GM21515 (cell line): ENCODE data around the gene PHF14.
A peak's percentile ranks its signal among the peaks of the same experiment; 100 is the strongest.

Experiments used
- ATAC-seq: cut with Tn5 transposase; IDR thresholded peaks from one replicate; pipeline ENCODE4 v1.9.1; 2021; ENCODE audit not compliant: unreplicated experiment

The PHF14 gene

DNA sequence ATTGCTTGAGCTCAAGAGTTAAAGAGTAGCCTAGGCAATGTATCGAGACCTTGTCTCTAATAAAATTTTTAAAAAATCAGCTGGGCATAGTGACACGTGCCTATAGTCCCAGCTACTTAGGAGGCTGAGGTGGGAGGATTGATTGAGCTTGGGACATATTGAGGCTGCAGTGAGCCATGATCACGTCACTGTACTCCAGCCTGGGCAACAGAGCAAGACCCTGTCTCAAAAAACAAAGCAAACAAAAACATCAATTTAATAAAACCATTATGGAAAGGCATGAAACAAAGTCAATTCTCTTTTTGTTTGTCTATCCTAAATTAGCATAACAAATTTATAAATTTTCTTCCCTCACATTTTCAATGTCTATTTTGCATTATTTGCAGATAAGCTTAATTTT is 108.4 kb downstream of the PHF14 start:
- no peak for ATAC-seq

DNA sequence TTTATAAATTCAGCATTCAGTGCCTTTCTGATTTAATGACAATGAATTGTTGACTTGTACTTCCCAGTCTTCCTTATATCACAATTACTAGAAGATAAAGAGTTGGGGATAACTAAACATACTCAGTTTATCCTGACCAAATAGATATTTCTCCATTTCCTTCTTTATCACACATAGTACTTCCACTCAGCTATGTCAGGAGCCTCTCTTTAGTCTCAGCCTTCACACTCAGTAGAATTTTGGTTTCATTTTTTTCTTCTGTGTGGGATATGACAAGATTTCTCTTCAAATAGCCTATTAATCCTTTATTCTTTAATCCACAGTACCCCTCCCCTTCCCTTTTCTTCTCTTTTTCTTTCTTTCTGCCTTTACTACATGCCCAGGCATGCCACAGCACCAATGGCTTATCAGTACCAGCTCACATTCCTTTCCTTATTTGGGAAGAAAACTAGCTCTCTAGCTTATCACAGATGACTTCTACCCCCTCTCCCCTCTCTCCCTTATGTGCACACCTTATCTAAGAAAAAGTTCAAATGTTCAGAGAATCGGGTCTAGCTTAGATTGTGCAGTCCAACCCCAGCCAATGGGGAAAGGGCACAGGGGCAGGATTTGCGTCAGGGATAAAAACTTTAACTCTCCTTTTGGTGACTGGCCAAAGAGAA is 109.0 kb downstream of the PHF14 start:
- no peak for ATAC-seq

DNA sequence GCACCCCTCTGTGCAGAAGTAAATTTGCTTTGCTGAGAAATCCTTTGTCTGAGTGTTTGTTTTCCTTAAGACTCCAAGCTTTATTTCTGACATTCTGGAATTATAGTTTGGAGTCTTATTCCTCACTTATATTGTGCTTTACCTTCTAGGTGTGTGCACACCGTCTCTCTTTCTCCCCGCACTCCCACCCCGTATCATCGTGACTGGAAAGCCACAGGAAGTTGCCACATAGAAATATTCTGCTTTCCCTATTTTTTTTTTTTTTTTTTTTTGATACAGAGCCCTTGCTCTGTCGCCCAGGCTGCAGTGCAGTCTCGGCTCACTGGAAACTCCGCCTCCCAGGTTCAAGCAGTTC is 109.5 kb downstream of the PHF14 start:
- ATAC-seq, result no peak

GRCh38 chr7:11104578-11104977 is 130.9 kb downstream of the PHF14 start:
- ATAC-seq, result no peak

- no peak for ATAC-seq
Measured at GRCh38 chr7:11109659-11110058, 136.0 kb downstream of the PHF14 start.

DNA sequence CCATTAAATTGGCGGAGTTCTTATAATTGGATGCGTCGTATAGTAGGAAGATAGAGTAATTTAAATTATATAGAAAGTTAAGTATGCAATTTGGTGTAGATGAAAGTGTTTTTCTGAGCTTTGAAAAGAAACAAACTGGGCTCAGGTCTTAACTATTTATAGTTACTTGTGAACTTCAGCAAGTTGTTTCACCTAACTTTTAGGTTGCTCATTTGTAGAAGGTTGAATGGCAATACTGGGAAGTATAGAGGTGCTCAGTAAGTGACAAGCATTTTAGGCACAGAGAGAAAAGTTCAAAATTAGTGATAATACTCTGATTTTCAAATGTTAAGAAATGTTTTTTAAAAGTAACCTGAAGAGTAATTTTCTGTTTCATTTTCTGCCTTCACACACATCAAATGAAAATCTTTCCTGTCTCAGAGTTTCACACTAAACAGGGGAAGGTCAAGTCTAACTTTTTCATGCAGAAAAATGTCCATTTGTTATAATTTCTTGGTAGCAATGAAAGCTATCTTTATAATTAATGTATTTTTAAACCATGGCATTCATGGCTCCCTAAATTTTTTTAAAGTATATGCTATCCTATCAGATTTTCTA is 146.5 kb downstream of the PHF14 start:
- ATAC-seq, result peak; percentile 84

DNA sequence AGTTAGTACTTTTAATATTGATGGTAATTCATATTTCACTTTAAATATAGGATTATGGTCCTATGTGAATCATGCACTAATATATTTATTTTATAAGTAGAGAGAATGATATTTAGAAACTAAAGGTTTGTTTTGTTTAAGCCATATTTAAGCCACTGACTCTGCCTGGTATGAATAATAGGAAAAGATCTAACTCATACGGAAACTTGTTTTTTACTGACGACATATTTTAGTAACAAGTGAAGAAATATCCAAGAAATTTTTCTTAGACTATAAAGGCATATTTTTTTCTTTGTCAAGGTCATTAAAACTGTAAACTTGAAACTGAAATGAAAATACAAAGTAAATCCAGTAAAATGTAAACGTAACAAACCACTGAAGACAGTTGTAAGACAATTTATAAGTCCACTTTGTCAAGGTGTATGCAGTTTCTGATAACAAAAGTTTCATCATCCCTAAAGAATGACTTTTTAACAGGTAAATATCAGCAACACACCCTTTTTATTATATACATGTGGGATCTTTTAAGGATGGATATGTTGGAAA is 147.1 kb downstream of the PHF14 start:
- ATAC-seq, result no peak

- no peak for ATAC-seq
Measured at GRCh38 chr7:11124856-11125559, 151.3 kb downstream of the PHF14 start.

DNA sequence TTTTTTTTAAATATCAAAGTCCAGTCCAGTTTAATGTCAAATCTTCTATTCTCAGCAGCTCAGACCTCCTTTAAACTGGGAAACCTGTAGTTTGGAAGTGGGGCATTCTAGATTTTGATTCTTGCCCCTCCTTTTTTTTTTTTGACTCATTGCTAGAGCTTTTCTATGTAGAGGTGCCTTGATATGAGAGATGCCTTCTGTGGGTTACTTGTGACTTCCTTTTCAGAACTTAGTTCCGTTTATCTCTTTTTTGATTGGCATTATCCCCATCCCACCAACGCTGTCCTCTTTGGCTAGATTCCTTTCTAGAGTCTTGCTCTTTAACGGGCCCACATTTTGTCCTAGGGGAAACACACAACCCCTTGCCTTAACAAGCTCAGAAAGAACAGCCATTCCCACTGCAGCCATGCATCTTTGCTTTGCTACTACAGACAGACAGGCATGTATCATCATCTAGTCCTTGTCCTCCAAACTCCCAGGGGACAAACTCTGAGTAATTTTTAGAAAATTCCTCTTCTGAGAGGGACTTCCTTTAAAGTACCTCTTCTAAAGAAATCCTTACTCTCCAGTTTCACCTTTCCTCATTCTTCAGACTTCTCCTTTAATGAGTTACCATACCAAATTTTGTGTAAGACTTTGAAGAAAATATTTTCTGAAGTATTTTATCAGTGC is 153.6 kb downstream of the PHF14 start:
- ATAC-seq, result no peak

DNA sequence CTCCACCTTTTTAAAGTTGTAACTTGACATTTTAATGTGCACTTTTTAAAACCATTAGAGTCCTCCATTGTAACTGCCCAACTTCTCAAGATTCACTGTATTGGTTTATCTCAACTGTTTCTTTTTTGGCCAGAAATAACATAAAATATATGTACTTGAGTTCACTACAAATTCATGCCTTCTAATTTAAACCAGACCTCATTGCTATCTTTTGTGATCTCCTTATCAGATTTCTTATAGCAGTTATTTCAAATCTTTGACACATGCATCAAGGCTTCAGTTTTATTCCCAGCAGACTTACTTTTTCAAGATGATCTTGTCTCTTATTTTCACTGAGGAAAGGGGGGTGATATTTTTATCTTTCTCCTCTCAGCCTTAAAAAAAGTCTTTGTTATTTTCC is 154.3 kb downstream of the PHF14 start:
- ATAC-seq, result no peak

DNA sequence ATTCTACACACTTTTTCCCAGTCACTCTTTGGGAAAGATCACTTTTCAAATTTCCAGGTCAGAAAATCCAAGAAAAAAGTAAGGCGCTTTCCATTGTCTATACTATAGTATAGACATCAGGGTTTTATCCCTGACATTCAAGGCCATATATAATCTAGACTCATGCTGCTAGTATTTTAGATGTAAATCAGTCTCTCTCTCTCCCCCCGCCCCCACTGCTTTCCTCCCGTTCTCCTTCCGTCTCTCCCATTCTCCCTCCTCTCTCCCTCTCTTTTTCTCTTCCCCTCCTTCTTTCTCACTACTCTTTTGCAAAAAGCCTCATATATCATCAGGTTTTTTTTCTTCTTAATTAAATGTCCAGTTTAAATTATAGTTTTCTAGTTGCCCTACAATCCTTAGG is 154.8 kb downstream of the PHF14 start:
- ATAC-seq, result no peak

GRCh38 chr7:11130012-11130411 is 156.3 kb downstream of the PHF14 start:
- ATAC-seq, result no peak

DNA sequence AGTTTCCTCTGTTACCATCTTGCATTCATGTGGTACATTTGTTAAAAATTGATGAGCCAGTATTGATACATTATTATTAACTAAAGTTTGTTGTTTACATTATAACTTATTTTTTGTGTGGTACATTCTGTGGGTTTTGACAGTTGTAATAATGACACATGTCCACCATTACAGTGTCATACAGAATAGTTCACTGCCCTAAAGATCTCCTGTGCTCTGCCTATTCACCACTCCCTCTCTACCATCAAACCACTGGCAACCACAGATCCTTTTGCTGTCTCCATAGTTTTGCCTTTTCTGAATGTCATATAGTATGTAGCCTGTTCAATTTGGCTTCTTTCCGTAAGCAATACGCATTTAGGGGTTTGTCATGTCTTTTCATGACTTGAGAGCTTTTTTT is 156.9 kb downstream of the PHF14 start:
- no peak for ATAC-seq

GRCh38 chr7:11133436-11133959 is 159.8 kb downstream of the PHF14 start:
- ATAC-seq, result no peak

GRCh38 chr7:11135573-11135972 is 161.9 kb downstream of the PHF14 start:
- ATAC-seq, result no peak

DNA sequence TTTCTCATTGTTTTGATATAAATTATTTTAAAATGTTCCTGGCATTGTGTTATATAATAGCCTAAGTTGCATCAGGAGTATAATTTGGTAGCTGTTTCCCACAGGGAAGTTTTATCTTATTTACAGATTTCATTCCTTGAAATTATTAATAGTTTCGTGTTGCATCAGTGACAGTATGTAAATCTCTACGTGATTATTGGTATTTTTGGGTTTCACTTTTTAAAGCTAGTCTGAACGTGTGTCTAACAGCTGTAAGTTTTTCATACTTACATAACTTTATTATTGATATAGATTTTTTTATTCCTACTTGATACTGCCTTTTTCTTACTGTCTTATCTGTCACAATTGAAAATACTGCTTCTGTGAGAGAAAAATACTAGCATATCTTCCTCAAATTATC is 167.9 kb downstream of the PHF14 start:
- ATAC-seq, result no peak

DNA sequence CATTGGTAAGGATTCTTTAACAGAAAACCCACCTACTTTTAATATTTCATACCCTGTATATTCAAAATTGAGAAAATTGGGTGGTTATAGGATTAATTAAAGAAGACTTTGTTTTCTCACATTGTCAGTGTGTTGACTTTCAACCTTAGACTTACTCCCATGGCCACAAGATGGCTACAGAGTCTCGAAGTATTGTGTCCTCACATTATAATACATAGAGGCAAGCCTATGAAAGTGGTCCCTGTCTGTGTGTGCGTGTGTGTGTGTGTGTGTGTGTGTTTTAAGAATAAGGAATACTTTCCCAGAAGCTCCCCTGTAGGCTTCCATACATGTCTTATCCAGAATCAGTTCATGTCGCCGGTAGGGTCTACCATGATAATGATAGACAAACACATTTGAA is 180.0 kb downstream of the PHF14 start:
- no peak for ATAC-seq

DNA sequence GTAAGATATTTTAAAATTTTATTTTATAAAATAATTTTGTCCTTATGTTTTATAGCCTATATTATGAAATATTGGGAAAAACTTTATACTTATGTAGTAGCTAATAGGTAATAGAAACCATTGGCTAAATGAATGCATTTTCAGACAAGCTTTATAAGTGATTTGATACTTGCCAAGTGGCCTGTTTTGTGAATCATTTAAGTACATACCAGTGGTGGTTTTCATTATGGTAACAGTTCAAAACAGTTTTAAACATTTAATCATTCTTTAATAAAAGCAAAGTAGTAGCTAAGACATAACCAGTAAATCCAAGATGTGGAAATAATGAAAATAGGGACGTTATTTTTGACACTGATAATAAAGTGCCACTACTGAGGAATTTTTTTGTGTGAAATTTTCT is 182.2 kb downstream of the PHF14 start:
- ATAC-seq, result no peak

GRCh38 chr7:11161499-11161898 is 187.8 kb downstream of the PHF14 start:
- ATAC-seq, result no peak

- no peak for ATAC-seq
Measured at GRCh38 chr7:11163220-11163619, 189.5 kb downstream of the PHF14 start.

DNA sequence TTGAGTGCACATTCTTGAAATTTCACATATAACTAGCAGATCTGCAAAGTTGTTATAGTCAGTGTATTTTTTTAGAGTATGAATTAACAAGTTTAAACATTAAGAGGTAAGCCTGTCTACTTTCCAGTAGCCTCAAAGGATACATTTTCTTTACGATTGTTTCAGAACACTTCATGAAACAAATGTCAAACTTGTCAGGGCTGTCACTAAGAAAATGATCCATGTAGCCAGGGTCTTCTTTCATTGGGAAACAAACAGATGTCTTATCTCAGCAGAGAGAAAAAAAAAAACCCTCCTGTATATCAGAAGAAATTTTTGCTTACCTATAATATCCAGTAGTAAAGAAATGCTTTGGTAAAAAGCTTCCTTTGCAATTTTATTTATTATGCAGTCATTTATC is 192.4 kb downstream of the PHF14 start:
- ATAC-seq, result no peak
